Suprapubic skin (tissue), 3 donors: ENCODE data around the gene PACRG.

Experiments used
- CTCF ChIP-seq, 2 donors: fragments of 200-600 bp in 1 of 2; fragments of 450-650 bp in 1 of 2; sonication (generic) in 1 of 2; IDR thresholded peaks; one replicate each; pipeline ENCODE4 v1.5.1; 2016 to 2019; ENCODE audit warnings: antibody characterized with exemption in 2 of 2, mild to moderate bottlenecking in 1 of 2, moderate library complexity in 1 of 2
- EP300 ChIP-seq: sonication (generic); formaldehyde crosslinking; IDR thresholded peaks from one replicate; pipeline ENCODE4 v1.6.1; 2017; ENCODE audit warnings: antibody characterized with exemption
- POLR2A ChIP-seq, 2 donors: fragments of 450-650 bp; IDR thresholded peaks; one replicate each; pipeline ENCODE4 v1.6.1; 2017; ENCODE audit warnings: antibody characterized with exemption in 2 of 2, mild to moderate bottlenecking in 2 of 2, moderate library complexity in 2 of 2

- TF ChIP-seq CTCF (IDR thresholded peaks at IDR 0.05) (no peak), POLR2A (IDR thresholded peaks at IDR 0.05) (no peak), EP300 (no peak)
Observed at GRCh38 chr6:163260911-163261310, 533.1 kb downstream of the PACRG start.
